ENCODE measurements around the gene FOXP2.

FOXP2 gene

DNA sequence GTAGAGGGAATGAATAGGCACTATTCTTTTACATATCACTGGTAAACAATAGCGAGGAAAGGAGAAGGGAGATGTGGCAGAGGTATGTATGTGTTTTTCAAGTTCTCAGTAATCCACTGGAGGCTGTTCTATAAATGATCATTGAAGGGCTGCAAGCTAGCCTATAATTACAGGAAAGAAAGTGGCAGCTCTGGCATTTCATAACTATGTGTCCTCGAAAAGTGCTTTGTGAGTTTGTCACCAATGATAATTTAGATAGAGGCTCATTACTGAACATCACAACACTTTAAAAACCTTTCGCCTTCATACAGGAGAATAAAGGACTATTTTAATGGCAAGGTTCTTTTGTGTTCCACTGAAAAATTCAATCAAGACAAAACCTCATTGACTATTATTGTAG, 235.1 kb downstream of the FOXP2 start:
- Histone ChIP-seq H2AFZ (ENCODE audit: low read depth) (no peak overlapping the region), H3K36me3 (ENCODE audit: insufficient read depth) (no peaks in the 10 kb centered on the region), H3K27ac (no peak overlapping the region), H3K4me3 (IDR thresholded peaks at IDR 0.05; ENCODE audit: insufficient read depth, low read depth, low read length) (no peak overlapping the region), H4K20me1 (ENCODE audit: insufficient read depth) (no peaks in the 10 kb centered on the region), H3K4me2 (no peak overlapping the region), H3K4me1 (ENCODE audit: low read depth, poor library complexity, severe bottlenecking) (no peaks in the 10 kb centered on the region), H3K79me2 (ENCODE audit: insufficient read depth, low read depth) (no peaks in the 10 kb centered on the region), H3K27me3 (ENCODE audit: insufficient read depth, low read depth) (no peaks in the 10 kb centered on the region), H3K9ac (no peak overlapping the region)
- TF ChIP-seq, protein P1, sequence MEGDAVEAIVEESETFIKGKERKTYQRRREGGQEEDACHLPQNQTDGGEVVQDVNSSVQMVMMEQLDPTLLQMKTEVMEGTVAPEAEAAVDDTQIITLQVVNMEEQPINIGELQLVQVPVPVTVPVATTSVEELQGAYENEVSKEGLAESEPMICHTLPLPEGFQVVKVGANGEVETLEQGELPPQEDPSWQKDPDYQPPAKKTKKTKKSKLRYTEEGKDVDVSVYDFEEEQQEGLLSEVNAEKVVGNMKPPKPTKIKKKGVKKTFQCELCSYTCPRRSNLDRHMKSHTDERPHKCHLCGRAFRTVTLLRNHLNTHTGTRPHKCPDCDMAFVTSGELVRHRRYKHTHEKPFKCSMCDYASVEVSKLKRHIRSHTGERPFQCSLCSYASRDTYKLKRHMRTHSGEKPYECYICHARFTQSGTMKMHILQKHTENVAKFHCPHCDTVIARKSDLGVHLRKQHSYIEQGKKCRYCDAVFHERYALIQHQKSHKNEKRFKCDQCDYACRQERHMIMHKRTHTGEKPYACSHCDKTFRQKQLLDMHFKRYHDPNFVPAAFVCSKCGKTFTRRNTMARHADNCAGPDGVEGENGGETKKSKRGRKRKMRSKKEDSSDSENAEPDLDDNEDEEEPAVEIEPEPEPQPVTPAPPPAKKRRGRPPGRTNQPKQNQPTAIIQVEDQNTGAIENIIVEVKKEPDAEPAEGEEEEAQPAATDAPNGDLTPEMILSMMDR (conservative IDR thresholded peaks at IDR 0.05; ENCODE audit: low read depth, low read length), result no peak

DNA sequence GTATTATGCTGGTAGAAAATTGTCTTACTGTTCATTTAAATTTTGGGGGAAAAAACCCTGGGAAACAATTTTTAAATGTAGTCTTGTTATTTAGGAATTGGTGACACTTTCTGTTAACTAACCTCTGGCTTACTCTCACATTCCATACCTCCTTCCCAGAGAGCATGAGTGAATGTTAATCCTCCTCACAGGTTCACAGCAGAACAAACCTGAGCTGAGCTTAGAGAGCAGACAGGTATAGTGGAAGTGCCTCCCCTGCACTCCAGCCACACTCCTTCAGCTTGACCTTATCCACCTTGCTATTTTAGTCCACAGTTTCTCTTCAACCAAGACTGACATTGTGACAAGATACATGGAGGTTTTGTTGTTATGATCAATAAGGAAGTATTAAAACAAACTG, 235.9 kb downstream of the FOXP2 start:
- Histone ChIP-seq H3K36me3 (ENCODE audit: insufficient read depth) (no peaks in the 10 kb centered on the region), H4K20me1 (ENCODE audit: insufficient read depth) (no peaks in the 10 kb centered on the region), H3K79me2 (ENCODE audit: insufficient read depth, low read depth) (no peaks in the 10 kb centered on the region), H3K4me1 (ENCODE audit: low read depth, poor library complexity, severe bottlenecking) (no peaks in the 10 kb centered on the region), H3K4me2 (no peak overlapping the region), H3K27me3 (ENCODE audit: insufficient read depth, low read depth) (no peaks in the 10 kb centered on the region), H3K4me3 (IDR thresholded peaks at IDR 0.05; ENCODE audit: insufficient read depth, low read depth, low read length) (no peak overlapping the region), H3K27ac (no peak overlapping the region), H2AFZ (ENCODE audit: low read depth) (no peak overlapping the region), H3K9ac (no peak overlapping the region)
- TF ChIP-seq, protein P1 (conservative IDR thresholded peaks at IDR 0.05; ENCODE audit: low read depth, low read length), result no peak

DNA sequence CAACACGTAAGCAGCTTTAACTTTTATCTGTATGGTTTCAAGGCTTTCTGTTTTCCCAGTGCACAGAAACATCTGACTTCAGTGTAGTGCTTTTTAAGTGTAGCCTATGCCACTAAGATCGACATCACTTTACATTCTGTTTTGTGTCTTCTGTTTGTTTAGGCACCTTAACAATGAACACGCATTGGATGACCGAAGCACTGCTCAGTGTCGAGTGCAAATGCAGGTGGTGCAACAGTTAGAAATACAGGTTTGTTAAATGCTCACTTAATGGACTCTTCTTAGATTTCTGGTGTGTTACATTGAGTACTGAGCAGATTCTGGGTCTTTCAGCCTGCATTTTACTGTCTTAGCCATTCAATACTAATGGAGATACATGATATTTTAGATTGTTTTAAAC, 237.4 kb downstream of the FOXP2 start:
- Histone ChIP-seq H3K4me2 (no peak overlapping the region), H2AFZ (ENCODE audit: low read depth) (no peak overlapping the region), H3K27ac (no peak overlapping the region), H3K79me2 (ENCODE audit: insufficient read depth, low read depth) (no peaks in the 10 kb centered on the region), H3K4me1 (ENCODE audit: low read depth, poor library complexity, severe bottlenecking) (no peaks in the 10 kb centered on the region), H3K9ac (no peak overlapping the region), H4K20me1 (ENCODE audit: insufficient read depth) (no peaks in the 10 kb centered on the region), H3K27me3 (ENCODE audit: insufficient read depth, low read depth) (no peaks in the 10 kb centered on the region), H3K36me3 (ENCODE audit: insufficient read depth) (no peaks in the 10 kb centered on the region), H3K4me3 (IDR thresholded peaks at IDR 0.05; ENCODE audit: insufficient read depth, low read depth, low read length) (no peak overlapping the region)
- TF ChIP-seq, protein P1 (conservative IDR thresholded peaks at IDR 0.05; ENCODE audit: low read depth, low read length), result no peak

DNA sequence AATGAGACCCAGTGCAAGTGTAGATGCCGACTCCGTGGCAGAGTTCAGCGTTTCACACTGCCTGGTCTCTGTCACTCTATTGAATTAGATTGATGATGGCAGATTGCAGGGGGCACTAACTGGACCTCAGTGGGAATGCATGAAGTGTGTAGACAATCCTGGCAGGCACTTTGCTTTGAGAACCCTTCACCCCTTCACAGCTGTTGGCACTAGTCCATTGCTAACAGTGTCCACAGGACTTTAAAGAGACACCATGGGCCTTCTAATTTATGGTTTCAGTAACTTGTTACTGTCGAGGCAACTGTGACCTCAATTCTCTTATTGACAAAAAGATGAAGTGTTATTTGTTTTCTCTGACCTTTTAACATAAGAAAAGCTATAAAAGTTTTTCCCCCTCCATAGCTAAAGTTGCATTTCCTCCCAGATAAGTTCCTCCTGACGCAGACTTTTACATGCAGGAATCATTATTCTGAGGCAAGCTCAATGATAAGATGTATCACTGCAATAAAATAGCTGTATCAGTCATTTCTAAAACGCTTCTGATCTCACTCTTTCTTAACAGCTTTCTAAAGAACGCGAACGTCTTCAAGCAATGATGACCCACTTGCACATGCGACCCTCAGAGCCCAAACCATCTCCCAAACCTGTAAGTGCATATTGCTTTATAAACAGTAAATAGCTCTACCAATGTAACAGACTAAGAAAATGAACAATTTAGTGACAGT, 238.9 kb downstream of the FOXP2 start:
- no peak overlapping the region for H3K27ac ChIP-seq
- no peak overlapping the region for H2AFZ ChIP-seq (ENCODE audit: low read depth)
- no peaks in the 10 kb centered on the region for H3K36me3 ChIP-seq (ENCODE audit: insufficient read depth)
- no peaks in the 10 kb centered on the region for H3K79me2 ChIP-seq (ENCODE audit: insufficient read depth, low read depth)
- no peak overlapping the region for H3K9ac ChIP-seq
- no peaks in the 10 kb centered on the region for H4K20me1 ChIP-seq (ENCODE audit: insufficient read depth)
- TF ChIP-seq, protein P1 (conservative IDR thresholded peaks at IDR 0.05; ENCODE audit: low read depth, low read length), result no peak
- H3K4me3 ChIP-seq (IDR thresholded peaks at IDR 0.05; ENCODE audit: insufficient read depth, low read depth, low read length), result no peak overlapping the region
- no peaks in the 10 kb centered on the region for H3K4me1 ChIP-seq (ENCODE audit: low read depth, poor library complexity, severe bottlenecking)
- H3K27me3 ChIP-seq (ENCODE audit: insufficient read depth, low read depth), result no peaks in the 10 kb centered on the region
- H3K4me2 ChIP-seq, result no peak overlapping the region
